ENCODE results near the gene FHOD1.

Gene FHOD1

DNA sequence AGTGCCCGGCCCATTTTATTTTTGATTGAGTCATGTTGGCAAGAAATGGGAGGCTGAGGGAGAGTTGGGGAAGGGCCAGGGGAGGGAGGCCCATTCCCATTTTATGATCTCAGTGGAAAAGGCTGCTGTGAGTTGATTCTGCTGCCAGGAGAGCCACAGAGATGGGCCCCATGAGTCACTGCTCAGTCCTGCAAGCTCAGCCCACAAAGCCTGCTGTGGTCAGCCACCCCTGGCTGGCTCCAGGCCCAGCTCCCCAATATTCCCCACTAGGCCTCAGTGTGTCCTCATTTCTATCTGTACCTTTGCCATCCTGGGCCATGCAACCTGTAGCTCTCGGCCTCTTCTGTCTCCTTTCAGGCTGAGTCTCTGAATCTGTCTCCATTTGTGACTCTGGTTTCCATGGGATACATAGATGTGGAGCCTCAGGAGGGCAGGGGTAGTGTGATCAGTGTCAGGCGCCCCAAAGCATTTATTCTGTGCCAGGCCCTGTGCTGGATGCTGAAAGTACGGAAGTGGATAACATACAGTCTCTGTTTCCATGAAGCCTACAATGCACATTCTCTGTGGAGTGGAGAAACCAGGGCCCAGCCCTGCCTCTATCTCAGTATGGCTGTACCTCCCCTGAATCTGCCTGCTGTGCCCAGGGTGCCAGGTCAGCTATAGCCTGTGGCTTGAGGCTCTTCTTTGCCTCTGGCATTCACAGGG is 30.2 kb upstream of the FHOD1 start:
- DNase-seq = no peak

- no peak for DNase-seq
These were observed 28.0 kb upstream of the FHOD1 start for GRCh38 chr16:67275321-67275720.

GRCh38 chr16:67271446-67271845 is 24.2 kb upstream of the FHOD1 start:
- no peak for DNase-seq

DNA sequence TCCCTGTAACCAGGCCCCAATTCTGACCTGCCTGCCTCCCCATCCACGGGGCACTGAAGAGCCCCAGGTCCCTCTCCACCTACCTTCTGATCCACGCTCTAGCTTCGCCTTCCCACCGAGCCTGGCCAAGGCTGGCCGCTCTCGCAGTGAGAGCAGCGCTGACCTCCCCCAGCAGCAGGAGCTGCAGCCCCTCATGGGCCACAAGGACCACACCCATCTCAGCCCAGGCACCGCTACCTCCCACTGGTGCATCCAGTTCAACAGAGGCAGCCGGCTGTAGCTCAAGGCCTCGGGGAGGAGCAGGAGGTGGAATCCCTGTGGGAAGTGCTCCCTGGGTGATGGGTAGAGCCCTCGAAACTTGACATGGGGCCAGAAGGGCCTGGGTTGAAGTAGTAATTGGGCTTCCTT is 23.7 kb upstream of the FHOD1 start:
- no peak for DNase-seq

GRCh38 chr16:67269766-67270165 is 22.5 kb upstream of the FHOD1 start:
- DNase-seq = no peak

- no peak for DNase-seq
These were observed 20.9 kb upstream of the FHOD1 start for GRCh38 chr16:67268136-67268579.

- DNase-seq = no peak
These were observed 18.6 kb upstream of the FHOD1 start for GRCh38 chr16:67265834-67266233.

- no peak for DNase-seq
These were observed 17.6 kb upstream of the FHOD1 start for GRCh38 chr16:67264866-67265265.

DNA sequence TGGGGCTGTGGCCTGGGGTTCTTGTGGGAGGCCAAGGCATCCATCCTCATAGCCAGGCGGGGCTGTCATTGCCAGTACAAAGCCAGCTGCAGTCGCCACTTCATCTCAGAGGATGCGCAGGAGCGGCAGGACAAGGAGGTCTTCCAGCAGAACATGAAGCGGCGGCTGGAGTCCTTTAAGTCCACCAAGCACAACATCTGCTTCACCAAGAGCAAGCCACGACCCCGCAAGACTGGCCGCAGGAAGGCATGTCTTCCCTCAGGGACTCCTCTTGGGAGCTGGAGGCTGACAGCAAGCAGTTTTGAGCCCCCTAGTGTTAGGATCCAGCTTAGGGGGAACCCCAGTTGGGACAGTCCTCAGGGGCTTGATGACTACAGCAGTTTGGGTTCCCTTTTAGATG is 17.0 kb upstream of the FHOD1 start:
- no peak for DNase-seq

- DNase-seq = no peak
These were observed 15.9 kb upstream of the FHOD1 start for GRCh38 chr16:67263201-67263600.

- DNase-seq = peak; percentile 25
These were observed 13.3 kb upstream of the FHOD1 start for GRCh38 chr16:67260426-67261063.

DNA sequence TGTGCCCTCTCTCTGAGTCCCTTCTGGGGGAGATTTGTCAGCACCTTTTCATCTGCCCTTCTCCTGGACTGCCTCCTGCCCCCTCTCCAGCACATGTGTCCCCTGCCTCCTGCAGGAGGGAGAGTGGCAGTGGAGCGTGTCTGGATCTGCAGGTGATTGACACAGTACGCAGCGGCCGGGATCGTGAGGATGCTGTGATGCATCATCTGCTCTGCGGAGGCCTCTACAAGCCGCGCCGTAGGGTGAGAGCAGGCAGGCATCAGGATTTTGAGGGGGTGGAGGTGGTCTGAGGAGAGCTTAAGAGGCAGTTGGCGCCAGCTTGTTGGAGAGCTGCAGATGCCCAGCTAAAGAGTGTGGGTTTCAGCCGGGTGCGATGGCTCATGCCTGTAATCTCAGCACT is 12.4 kb upstream of the FHOD1 start:
- DNase-seq = peak; percentile 80

DNA sequence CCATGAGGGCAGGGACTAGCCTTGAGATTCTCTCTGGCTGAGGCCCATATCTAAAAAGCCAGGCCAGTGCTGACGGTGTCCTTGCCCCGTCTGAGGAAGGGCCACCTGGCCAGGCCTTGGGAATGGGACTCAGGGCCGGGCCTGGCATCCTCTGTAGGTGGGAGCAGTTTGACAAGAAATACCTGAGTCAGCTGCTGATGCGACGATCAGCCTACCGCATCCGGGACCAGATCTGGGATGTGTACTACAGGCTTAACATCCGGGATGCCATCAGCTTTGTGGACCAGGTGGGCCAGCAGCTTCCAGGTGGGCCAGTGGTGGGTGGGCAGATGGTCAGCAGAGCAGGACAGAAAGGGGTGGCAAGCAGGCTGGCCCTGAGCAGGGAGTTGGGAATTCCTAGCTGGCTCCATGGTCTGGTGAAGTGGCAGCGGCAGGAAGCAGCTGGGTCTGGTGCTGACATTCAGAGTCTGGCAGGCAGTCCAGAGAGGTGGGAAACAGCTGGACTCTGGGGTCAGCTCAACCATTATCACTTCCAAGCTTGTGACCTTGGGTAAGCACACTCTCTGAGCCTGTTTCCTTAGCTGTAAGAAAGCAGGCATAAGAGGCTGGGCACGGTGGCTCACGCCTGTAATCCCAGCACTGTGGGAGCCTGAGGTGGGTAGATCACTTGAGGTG is 11.0 kb upstream of the FHOD1 start:
- DNase-seq = no peak

DNA sequence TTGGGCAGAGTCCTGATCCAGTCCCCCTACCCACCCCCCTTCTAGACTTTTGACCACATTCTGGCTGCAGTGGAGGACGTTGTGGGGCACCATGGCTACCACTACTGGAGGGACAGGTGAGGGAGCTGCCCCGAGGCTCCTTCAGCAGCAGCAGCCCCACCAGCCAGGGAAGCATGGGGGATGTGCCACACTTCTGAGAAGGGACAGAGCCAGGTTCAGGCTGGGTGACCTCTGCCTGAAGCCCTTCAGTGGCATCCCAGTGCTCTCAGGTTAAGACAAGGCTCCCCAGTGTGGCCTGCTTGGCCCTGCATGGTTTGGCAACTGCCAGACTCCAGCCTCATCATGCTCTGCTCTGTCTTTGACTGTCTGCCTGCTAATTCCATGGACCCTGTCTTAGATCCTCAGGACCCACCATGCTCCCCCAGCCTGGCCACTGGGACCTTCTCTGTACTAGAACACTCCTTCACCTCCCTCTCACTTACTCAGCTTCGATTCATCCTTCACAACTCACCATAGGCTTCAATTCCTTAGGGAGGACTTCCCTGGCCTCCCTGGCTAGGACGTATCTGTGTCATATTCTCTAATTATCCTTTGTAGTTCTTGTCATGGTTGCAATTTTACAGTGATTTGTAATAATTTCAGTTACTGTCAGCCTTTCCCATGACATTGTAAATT is 10.3 kb upstream of the FHOD1 start:
- no peak for DNase-seq

DNA sequence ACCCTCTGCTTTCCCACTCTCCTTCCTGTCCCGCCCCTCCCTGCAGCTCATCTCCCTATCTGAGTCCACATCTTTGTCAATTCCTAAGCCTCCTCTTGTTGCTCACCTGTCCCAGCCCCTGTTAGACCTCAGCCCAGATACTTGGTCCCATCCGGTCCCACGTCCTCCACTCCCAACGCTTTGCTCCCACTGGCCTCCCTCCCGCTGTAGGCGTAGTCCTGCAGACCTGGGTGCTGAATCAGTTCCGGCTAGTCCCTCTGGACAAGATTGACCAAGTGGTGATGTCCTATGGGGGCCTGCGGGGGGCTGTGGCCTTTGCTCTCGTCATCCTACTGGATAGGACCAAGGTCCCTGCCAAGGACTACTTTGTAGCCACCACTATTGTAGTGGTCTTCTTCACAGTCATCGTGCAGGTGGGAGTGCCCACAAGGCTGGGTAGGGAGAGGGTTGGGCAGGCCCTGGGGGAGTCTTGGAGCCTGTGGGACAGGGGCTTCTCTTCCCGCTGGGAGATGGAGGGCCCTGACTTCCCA is 9.5 kb upstream of the FHOD1 start:
- DNase-seq = no peak

GRCh38 chr16:67255553-67256221 is 8.4 kb upstream of the FHOD1 start:
- DNase-seq = no peak

DNA sequence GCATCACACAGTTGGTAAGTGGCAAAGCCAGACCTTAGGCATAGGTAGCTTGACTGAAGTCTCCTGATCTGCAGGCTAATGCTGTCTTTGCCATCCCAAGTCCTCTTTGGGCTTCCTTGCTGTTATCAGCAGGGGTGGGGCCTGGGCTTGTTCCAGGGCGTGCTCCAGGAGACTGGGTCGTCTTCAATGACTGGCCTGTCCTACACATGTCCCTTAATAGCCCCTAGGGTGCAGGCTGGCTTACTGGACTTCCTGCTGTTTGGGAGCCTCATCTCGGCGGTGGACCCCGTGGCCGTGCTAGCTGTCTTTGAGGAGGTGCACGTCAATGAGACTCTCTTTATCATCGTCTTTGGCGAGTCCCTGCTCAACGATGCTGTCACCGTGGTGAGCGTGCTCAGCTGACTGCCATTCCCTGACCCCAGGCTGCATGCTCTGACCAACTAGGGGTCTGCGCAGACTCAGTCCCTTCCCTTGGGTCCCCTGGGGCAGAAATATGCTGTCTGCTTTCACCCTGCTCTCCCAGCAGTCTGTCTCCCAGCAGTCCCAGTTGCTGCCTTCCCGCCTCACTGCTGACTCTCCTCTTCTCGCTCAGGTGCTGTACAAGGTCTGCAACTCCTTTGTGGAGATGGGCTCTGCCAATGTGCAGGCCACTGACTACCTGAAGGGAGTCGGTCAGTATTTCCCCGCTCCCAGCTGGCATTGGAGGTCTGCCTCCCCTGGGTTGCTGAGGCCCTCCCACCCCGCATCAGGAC is 7.7 kb upstream of the FHOD1 start:
- DNase-seq = no peak

GRCh38 chr16:67252609-67253497 is 5.6 kb upstream of the FHOD1 start:
- no peak for DNase-seq

- no peak for DNase-seq
These were observed 2.7 kb upstream of the FHOD1 start for GRCh38 chr16:67250045-67250327.

GRCh38 chr16:67249178-67250044 is 2.1 kb upstream of the FHOD1 start:
- DNase-seq = no peak

Measured in NCI-H524 treated with DMSO at 0.1 percent for 48 hours (cell line).